ENCODE results near the gene B4GALT3.

- TF ChIP-seq CTCF (IDR thresholded peaks at IDR 0.05) (no peak), POLR2A (IDR thresholded peaks at IDR 0.05) (no peak)
Observed at GRCh38 chr1:161214369-161214768, 37.1 kb upstream of the B4GALT3 start.

All from heart left ventricle (tissue), 13 donors.